RWPE2 (cell line): ENCODE results near the gene PDPR.
"Not testable (repeated sequence)": the region's sequence is repeated elsewhere in the genome, so short reads cannot be mapped to it uniquely, and the experiment has no call there.

Experiments
- ATAC-seq: fragments of 200-7000 bp; cut with Tn5 transposase; 3 replicates; pipeline ENCODE4 v1.9.1; 2021; ENCODE audit warnings: low read depth
- DNase-seq: peaks from one replicate; pipeline ENCODE4 v3.0.0-alpha.2; 2020; ENCODE audit warnings: low spot score
- H3K27ac ChIP-seq: fragments of 450-650 bp; 2 replicates; pipeline ENCODE4 v1.5.1; 2017; ENCODE audit warnings: mild to moderate bottlenecking; ENCODE audit not compliant: poor library complexity, severe bottlenecking
- H3K27me3 ChIP-seq: fragments of 250-450 bp; sonication (Bioruptor Pico); 2 replicates; pipeline ENCODE4 v1.5.1; 2021; ENCODE audit warnings: mild to moderate bottlenecking, moderate library complexity; ENCODE audit not compliant: insufficient read depth, poor library complexity, severe bottlenecking
- H3K36me3 ChIP-seq: fragments of 250-450 bp; sonication (Bioruptor Pico); 2 replicates; pipeline ENCODE4 v1.5.1; 2020; ENCODE audit warnings: low read depth, mild to moderate bottlenecking, moderate library complexity
- H3K4me1 ChIP-seq: fragments of 250-450 bp; sonication (Bioruptor Pico); 2 replicates; pipeline ENCODE4 v1.5.1; 2021; ENCODE audit warnings: mild to moderate bottlenecking, moderate library complexity; ENCODE audit not compliant: insufficient read depth, poor library complexity, severe bottlenecking
- H3K4me3 ChIP-seq: fragments of 250-450 bp; sonication (Bioruptor Pico); 2 replicates; pipeline ENCODE4 v1.5.1; 2021; ENCODE audit warnings: mild to moderate bottlenecking, moderate library complexity; ENCODE audit not compliant: severe bottlenecking
- H3K9me3 ChIP-seq: fragments of 250-450 bp; sonication (Bioruptor Pico); 2 replicates; pipeline ENCODE4 v1.5.1; 2021; ENCODE audit warnings: mild to moderate bottlenecking, moderate library complexity; ENCODE audit not compliant: severe bottlenecking
- TF ChIP-seq, protein P1 (sequence below): fragments of 450-650 bp; IDR thresholded peaks from one replicate; pipeline ENCODE4 v1.5.1; 2017; ENCODE audit warnings: mild to moderate bottlenecking, moderate library complexity; ENCODE audit not compliant: poor library complexity, severe bottlenecking

The PDPR gene

DNA sequence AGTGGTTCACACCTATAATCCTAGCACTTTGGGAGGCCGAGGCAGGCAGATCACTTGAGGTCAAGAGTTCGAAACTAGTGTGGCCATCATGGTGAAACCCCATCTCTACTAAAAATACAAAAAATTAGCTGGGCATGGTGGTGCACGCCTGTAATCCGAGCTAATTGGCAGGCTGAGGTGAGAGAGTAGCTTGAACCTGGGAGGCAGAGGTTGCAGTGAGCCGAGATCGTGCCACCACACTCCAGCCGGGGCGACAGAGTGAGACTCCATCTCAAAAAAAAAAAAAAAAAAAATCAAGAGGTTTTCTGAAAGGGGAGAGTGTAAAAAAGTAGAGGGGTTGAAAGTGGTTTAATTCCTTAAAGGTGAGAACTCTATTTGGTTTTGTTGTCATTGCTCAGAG is 21.7 kb downstream of the PDPR start:
- peaks cover 29% of the 10 kb centered on the region for H3K36me3 ChIP-seq
- not testable (repeated sequence) for H3K27me3 ChIP-seq, H3K4me1 ChIP-seq, H3K9me3 ChIP-seq, DNase-seq, H3K27ac ChIP-seq, H3K4me3 ChIP-seq, ATAC-seq

DNA sequence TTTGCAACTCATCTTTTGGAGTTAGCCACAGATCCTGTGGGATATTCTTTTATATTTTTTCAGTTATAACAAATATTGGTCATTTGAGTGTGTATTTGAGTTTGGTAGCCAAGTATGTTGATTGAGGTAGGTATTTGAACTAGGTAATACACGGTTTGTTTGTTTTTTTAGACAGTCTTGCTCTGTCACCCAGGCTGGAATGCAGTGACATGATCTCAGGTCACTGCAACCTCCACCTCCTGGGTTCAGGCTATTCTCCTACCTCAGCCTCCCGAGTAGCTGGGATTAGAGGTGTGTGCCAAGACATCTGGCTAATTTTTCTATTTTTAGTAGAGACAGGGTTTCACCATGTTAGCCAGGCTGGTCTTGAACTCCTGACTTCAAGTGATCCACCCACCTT is 22.5 kb downstream of the PDPR start:
- not testable (repeated sequence) for H3K9me3 ChIP-seq, H3K4me1 ChIP-seq, H3K4me3 ChIP-seq, DNase-seq, ATAC-seq, H3K27ac ChIP-seq, H3K27me3 ChIP-seq
- H3K36me3 ChIP-seq = peaks cover 27% of the 10 kb centered on the region

DNA sequence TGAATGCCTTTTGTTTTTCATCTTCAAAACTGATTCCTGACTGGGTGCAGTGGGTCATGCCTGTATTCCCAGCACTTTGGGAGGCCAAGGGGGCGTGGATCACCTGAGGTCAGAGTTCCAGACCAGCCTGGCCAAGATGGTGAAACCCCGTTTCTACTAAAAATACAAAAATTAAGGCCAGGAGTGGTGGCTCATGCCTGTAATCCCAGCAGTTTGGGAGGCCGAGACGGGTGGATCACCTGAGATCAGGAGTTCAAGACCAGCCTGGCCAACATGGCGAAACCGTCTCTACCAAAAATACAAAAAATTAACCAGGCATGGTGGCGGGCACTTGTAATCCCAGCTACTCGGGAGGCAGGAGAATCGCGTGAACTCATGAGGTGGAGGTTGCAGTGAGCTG is 28.6 kb downstream of the PDPR start:
- H3K9me3 ChIP-seq, H3K4me1 ChIP-seq, DNase-seq, H3K27ac ChIP-seq, H3K27me3 ChIP-seq, H3K4me3 ChIP-seq, ATAC-seq: not testable (repeated sequence)
- H3K36me3 ChIP-seq = peaks cover 23% of the 10 kb centered on the region

DNA sequence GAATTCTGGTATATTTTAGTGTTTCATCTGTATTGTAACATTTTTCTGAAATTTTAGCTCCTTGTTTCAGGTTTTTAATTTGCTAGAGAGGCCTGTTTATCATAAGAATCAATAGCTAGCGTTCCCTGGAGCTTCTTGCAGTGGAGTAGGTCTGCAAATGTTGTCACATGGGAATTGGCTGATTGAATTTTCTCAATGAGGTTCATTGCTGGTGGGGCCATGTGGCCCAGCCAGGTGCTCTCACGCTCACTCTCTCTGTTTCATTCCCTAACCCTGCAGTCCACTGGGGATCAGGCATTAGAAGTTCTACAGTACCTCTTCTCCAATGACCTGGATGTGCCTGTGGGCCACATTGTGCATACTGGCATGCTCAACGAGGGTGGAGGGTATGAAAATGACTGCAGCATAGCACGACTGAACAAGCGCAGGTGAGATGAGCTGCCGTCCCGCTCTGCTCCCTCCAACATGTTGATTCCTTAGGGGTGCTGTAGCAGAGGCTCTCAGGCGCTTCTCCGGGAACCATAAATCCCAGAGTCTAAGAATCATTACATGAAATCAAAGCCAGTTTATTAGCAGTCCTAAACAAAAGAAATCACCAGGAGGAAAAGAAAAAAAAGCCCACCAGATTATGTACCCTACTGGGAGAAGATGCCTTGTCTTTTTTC is 29.2 kb downstream of the PDPR start:
- H3K4me3 ChIP-seq, H3K4me1 ChIP-seq, ATAC-seq, H3K27ac ChIP-seq, DNase-seq, H3K9me3 ChIP-seq, H3K27me3 ChIP-seq: not testable (repeated sequence)
- H3K36me3 ChIP-seq = peaks cover 24% of the 10 kb centered on the region

DNA sequence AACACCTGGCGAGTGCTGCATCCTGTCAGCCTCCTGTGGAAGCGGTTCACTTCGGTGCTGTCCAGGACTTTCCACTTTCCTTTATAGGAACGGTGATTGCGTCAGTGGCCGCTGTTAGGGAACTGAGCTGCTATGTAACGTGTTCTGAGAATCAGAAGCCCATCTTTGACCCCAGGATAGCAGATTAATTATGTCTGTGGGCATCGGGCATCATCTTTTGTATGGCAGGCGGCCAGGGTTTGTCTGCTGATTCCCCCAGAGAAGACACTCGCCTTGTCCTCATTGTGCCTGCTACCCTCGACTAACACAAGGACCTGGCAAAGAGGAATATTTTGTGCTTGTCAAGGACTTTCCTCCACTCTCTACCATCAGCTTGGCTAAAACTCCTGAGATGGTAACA is 33.7 kb downstream of the PDPR start:
- ATAC-seq, H3K4me1 ChIP-seq, H3K9me3 ChIP-seq, DNase-seq, H3K27me3 ChIP-seq, H3K4me3 ChIP-seq, H3K27ac ChIP-seq: not testable (repeated sequence)
- H3K36me3 ChIP-seq = peaks cover 50% of the 10 kb centered on the region

DNA sequence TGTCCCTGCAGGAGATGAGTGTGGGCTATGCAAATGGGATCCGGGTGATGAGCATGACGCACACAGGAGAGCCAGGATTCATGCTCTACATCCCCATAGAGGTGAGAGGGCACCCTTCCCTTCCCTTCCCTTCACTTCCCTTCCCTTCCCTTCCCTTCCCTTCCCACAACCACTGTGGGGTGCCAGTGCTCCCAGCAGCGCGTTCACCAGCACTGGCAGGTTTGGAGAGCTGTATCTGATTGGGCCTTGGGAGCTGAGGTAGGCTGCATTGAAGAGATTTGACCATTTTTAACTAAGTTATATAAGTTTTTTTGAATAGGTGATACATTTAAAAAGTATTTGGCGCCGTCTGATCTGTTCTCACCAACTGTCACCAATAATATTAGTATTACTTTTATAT is 34.3 kb downstream of the PDPR start:
- not testable (repeated sequence) for H3K9me3 ChIP-seq, ATAC-seq, H3K4me1 ChIP-seq, H3K27ac ChIP-seq, H3K27me3 ChIP-seq, H3K4me3 ChIP-seq, DNase-seq
- peaks cover 56% of the 10 kb centered on the region for H3K36me3 ChIP-seq

DNA sequence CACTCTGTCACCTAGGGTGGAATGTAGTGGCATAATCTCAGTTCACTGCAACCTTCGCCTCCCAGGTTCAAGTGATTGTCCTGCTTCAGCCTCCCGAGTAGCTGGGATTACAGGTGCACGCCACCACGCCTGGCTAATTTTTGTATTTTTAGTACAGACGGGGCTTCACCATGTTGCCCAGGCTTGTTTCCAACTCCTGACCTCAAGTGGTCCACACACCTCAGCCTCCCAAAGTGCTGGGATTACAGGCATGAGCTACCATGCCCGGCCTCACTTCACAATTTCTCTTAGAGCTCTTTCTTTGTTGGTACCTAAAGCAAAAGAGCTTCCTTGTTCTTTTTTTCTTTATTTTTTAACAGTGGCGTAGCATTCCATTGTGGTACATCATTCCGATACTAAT is 35.2 kb downstream of the PDPR start:
- ATAC-seq, H3K9me3 ChIP-seq: not testable (repeated sequence)

DNA sequence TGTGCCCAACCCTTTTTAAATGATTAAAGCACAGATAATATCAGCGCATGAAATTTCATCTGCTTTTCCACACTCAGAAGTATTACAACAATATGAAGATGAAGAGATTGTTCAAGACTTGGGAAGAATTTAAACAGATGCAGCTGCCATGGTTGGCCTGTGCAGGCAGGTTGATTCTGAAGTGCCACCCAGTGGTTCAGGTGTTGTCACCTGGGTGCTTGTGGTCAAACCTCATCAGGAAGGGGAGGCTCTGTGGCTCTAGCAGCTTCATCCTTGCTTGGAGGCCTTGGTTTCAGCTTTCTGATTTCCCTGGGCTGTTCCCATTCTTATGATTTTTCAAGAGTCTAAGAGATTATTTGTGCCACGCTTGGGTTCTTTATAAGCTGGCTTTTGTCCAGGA is 37.3 kb downstream of the PDPR start:
- H3K27ac ChIP-seq = no peak overlapping the region
- ATAC-seq (no peak), DNase-seq (no peak)
- H3K27me3 ChIP-seq = no peaks in the 10 kb centered on the region
- H3K4me1 ChIP-seq = no peaks in the 10 kb centered on the region
- peaks cover 68% of the 10 kb centered on the region for H3K36me3 ChIP-seq
- no peaks in the 10 kb centered on the region for H3K9me3 ChIP-seq
- no peak overlapping the region for H3K4me3 ChIP-seq
- TF ChIP-seq, protein P1, sequence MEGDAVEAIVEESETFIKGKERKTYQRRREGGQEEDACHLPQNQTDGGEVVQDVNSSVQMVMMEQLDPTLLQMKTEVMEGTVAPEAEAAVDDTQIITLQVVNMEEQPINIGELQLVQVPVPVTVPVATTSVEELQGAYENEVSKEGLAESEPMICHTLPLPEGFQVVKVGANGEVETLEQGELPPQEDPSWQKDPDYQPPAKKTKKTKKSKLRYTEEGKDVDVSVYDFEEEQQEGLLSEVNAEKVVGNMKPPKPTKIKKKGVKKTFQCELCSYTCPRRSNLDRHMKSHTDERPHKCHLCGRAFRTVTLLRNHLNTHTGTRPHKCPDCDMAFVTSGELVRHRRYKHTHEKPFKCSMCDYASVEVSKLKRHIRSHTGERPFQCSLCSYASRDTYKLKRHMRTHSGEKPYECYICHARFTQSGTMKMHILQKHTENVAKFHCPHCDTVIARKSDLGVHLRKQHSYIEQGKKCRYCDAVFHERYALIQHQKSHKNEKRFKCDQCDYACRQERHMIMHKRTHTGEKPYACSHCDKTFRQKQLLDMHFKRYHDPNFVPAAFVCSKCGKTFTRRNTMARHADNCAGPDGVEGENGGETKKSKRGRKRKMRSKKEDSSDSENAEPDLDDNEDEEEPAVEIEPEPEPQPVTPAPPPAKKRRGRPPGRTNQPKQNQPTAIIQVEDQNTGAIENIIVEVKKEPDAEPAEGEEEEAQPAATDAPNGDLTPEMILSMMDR = no peak

More for the DNA sequence above, 35.2 kb downstream of the PDPR start:
- not testable (repeated sequence) for H3K4me3 ChIP-seq, H3K27me3 ChIP-seq, DNase-seq, H3K27ac ChIP-seq, H3K4me1 ChIP-seq
- peaks cover 62% of the 10 kb centered on the region for H3K36me3 ChIP-seq
